GM18499 (cell line): ENCODE data around the gene SLC25A5.
"Not testable (repeated sequence)": the region's sequence is repeated elsewhere in the genome, so short reads cannot be mapped to it uniquely, and the experiment has no call there.

Experiments used
- ATAC-seq: cut with Tn5 transposase; IDR thresholded peaks from one replicate; pipeline ENCODE4 v1.9.1; 2021; ENCODE audit warnings: moderate number of reproducible peaks; ENCODE audit not compliant: insufficient read depth, unreplicated experiment

Gene SLC25A5

DNA sequence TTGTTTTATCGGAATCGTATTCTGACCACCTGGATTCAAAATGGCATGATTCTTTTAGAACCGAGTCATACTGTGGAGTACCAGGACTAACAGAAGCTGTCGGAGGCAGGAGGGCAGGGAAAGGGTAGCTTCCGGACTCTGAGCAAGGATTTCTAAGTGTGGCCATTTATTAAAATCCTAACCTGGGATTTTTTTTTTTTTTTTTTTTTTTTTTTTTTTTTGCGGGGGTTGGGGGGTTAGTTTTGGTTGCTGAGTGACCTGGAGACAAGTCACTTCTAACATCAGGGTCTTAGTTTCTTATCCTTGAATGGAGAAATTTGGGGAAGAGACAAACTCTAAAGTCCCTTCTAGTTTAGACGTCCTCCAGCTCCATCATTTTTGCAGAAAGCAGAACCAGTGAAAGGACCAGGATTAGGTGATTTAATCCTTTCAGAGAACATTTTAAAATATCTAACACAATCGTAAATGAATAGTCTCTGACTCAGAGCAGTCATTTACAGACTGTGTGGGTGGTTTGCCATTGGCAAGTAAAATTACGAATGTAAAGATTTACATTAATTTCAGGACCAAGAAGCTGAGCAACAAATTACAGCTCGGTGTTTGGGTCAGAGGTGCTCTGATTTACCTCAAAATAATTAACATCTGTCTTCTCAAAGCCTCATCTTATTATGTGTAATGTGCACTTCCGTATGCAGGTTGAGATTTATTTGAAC, 7.3 kb downstream of the SLC25A5 start:
- ATAC-seq: no peak

GRCh38 chrX:119477812-119478232, 9.6 kb downstream of the SLC25A5 start:
- ATAC-seq: no peak

DNA sequence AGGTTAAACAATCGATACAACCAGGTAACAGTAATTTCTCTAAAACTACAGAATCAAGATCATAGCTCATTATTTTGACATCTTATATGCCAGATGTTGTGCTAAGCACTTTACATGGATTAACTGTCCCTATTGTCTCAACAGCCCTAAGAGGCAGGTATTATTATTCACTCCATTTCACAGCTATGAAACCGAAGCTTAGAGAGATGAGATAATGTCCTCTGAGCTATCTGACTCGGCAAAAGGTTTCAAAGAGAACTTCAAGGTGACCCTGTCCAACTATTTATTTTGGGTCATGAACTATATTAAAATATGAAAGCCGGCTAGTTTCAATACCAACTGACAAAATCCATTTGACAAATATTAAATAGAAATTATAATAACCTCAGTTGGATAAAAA, 10.3 kb downstream of the SLC25A5 start:
- ATAC-seq: no peak

GRCh38 chrX:119479845-119480244, 11.6 kb downstream of the SLC25A5 start:
- no peak for ATAC-seq

DNA sequence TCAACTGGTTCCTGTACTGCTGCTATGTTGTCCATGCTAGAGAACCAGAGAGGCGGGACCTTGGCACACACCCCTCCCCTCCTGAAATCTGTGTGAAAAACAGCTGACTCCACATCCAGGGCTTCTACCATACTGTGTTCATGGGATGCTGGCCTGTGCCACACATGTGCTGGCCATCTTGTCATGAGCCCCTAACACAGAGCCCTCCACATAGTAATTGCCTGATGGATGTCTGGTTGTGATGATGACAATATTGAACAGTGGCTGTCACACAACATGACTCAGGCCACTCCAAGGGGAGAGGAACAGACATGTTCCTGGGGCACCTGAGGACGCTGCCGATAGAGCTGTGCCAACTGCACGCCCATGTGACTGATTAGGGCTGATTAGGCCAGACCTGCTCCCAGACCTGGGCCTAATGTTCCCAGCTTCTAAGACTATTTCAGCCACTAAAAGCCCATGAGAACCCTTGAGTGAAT, 13.1 kb downstream of the SLC25A5 start:
- ATAC-seq: no peak

DNA sequence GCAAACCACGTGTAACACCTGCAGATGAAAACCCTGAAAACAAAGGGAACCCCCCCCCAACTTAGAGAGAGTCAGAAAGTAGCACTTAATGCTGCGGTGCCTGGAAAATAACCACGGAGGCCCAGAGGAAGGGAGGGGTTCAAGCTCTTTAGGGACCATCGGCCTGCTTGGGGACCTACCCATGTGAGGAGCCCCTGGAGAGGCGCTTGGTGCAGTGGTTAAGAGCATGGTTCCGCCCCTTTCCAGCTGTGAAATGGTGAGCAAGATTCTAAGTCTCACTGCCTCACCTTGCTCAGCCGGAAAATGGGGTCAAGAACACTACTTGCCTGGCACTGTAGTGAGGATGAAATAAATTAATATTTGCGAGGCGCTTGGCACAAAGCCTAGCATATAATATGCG, 13.8 kb downstream of the SLC25A5 start:
- no peak for ATAC-seq

- ATAC-seq: no peak
Measured at GRCh38 chrX:119482481-119483480, 14.5 kb downstream of the SLC25A5 start.

DNA sequence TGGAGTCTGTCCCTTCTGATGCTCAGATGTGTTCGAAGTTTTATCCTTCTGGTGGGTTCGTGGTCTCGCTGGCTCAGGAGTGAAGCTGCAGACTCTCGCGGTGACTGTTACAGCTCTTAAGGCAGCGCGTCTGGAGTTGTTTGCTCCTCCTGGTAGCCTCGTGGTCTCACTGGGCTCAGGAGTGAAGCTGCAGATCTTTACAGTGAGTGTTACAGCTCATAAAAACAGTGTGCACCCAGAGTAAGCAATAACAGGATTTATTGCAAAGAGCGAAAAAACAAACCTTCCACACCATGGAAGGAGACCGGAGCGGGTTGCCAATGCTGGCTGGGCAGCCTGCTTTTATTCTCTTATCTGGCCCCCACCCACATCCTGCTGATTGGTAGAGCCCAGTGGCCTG, 18.5 kb downstream of the SLC25A5 start:
- no peak for ATAC-seq

- ATAC-seq: not testable (repeated sequence)
Measured at GRCh38 chrX:119487766-119488165, 19.5 kb downstream of the SLC25A5 start.

- ATAC-seq: no peak
Measured at GRCh38 chrX:119488749-119489148, 20.5 kb downstream of the SLC25A5 start.

DNA sequence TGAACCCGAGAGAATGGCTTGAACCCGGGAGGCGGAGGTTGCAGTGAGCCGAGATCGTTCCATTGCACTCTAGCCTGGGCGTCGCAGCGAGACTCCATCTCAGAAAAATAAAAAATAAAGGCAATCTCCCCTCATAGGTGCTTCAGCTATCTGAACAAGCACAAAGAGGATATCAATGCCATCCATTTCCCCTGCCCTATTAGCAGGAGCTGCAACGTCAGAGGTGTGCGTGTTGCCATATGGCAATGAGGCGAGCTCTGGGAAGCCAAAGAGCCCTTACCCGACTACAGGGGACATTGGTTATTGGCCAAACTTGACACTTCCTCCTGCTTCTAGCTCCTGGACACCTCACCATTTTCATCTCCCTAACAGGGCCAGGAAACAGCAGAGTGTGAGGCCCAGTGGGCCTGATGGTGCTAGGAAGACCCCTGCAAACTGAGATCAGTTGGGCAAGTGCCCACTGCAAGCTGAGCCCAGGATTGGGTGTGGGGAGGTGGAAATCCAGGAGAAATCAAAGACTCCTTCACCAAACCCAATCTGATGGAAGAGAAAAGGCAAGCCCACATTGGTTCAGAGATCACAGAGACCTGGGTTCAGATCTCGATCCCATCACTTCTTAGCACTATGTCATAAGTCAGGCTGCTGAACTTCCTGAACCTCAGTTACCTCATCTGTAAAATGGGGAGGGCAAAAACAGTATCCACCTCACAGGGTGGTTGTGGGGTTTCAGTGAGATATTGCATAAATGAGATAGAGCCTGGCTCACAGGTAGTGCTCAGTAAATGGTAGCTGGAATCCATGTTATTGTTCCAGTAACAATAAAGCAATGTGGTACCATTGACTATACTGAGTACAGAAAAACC, 21.2 kb downstream of the SLC25A5 start:
- ATAC-seq: no peak

DNA sequence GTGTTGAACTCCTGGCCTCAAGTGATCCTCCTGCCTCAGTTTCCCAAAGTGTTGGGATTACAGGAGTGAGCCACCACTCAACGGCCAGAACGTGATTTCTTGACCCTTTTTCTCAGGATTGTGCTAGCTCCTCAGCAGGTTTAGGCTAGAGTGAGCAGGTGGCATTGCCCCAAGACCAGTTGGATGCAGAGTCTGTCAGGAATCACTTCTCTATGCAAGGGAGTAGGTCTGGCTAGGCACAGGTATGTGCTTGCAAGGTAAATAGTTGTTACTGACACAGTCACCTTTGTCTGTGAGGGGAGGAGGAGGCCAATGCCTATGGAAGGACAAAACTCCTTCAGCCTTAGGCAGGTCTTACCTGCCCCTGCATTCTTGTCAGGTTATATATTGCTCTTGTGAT, 24.2 kb downstream of the SLC25A5 start:
- ATAC-seq: no peak

DNA sequence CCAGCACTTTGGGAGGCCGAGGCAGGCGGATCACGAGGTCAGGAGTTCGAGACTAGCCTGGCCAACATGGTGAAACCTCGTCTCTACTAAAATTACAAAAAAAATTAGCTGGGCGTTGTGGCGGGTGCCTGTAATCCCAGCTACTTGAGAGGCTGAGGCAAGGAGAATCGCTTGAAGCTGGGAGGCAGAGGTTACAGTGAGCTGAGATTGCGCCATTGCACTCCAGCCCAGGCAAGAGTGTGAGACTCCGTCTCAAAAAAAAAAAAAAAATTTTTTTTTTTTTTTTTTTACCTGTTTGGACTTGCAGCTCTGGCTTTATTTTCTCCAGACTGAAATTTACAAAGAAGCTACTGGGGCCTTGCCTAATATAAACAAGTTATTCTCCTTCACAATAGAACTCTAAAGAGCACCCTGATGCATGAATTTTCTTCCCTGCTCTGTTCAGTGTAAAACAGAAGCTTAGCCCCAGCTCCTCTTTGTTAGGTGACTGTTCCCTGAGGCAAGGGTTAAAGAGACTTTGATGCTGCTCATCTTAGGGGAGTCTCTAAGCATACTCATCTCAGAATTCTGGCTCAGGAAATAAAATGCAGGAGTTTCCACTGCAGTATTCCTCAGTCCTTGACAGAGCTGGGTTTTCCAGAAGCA, 25.7 kb downstream of the SLC25A5 start:
- ATAC-seq: not testable (repeated sequence)

DNA sequence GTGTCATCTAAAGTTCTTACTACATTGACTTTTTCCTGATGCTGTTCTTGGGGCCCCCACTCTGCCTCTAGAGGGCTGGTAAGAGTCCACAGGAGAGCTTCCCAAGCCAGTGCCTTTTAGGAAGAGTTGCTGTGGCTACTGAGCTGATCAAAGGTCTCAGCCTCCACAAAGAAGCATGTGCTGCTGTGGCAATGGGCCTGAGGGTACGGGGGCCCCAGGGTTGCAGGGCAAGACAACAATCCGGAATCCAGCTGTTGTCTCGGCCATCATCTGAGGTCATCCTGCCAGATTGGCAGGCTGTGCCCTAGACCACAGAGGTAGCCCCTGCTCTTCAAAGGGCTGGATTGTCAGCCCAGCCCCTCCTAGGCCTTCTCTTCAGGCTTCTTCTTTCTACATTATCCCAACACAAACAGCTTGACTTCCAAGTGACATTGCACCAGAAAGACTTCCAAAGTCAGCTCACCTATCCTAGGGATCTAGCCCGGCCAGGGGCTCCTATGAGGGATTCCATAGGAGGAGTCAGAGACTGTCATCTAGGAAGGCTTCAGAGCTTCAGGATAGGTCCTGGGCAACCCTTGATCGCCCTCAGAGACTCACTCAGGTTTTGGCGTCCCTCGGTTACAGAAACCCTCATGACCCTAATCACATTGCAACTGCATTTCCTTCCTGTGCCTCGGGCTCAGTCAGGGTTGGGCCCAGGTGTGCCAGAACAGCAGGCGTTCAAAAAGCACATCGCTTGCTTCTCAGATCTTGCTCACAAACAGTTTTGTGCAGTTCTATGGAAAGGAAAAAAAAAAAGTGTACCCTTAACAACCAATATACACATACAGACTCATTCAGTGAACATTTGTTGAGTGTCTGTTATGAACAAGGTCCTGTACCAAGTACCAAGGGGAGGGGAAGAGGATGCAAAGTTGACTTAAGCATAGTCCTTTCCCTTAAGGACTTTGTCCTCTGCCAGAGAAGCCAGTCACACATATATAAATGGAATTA, 27.8 kb downstream of the SLC25A5 start:
- ATAC-seq: no peak

GRCh38 chrX:119497185-119497584, 28.9 kb downstream of the SLC25A5 start:
- ATAC-seq: no peak

GRCh38 chrX:119500061-119500800, 32.0 kb downstream of the SLC25A5 start:
- no peak for ATAC-seq

DNA sequence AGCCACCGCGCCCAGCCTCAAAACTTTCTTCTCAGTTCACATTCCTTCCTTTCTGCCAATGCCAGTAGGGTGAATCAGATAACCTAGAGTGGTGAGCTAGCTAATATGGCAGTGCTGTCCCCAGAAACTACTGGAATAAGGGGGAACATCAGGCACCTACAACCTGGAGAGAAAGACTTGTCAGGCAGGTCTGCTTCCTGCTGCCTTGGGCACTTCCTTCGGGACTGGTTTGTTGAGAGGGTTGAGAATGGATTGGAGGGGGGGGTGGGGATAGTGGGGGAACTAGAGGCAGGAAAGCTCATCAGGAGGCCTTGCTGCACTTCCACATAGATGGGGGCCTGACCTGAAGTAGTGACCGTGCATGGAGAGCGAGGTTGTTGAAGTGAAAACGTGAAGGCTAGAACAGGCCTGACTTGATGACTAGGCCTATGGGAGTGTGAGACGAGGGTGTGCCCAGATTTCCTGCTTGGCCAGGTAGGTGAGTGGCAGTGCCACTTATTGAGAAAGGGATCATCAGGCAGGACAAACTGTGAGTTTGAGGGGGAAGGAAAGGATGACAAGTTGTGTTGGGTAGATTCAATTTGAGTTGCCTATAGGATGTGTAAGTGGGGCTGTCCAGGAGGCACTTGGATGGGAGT, 33.4 kb downstream of the SLC25A5 start:
- ATAC-seq: no peak
